PFSK-1 (cell line): ENCODE results near the gene CACNG6.

Experiments
- FOXP2 ChIP-seq: optimal IDR thresholded peaks from 2 replicates; pipeline ENCODE3; 2011; ENCODE audit warnings: borderline replicate concordance, control low read depth, inconsistent platforms; ENCODE audit not compliant: insufficient read depth; ENCODE audit errors: extremely low read length, extremely low read depth
- POLR2AphosphoS5 ChIP-seq: IDR thresholded peaks from 2 replicates; pipeline ENCODE4 v1.6.1; 2012; ENCODE audit warnings: low read depth, mild to moderate bottlenecking, control low read depth, low read length, moderate library complexity
- REST ChIP-seq, 2 experiments: IDR thresholded peaks; 2 replicates each; pipeline versions ENCODE4 v1.6.1 to v1.8.0; 2011 to 2012; ENCODE audit warnings: low read depth in 2 of 2, low read length in 2 of 2, control low read depth in 1 of 2, inconsistent platforms in 1 of 2, mild to moderate bottlenecking in 1 of 2, moderate library complexity in 1 of 2; ENCODE audit not compliant: insufficient read depth in 1 of 2
- SIN3A ChIP-seq: IDR thresholded peaks from 2 replicates; pipeline ENCODE4 v1.6.1; 2012; ENCODE audit warnings: mild to moderate bottlenecking, low read length, moderate library complexity, borderline replicate concordance; ENCODE audit not compliant: insufficient read depth
- TAF1 ChIP-seq: IDR thresholded peaks from 2 replicates; pipeline ENCODE4 v1.6.1; 2012; ENCODE audit warnings: low read length, control low read depth, borderline replicate concordance; ENCODE audit not compliant: insufficient read depth

CACNG6 gene

GRCh38 chr19:53960886-53961285 lies 30.6 kb upstream of the CACNG6 start:
- TF ChIP-seq POLR2AphosphoS5 (no peak), TAF1 (no peak), FOXP2 (no peak), REST (IDR thresholded peaks at IDR 0.05; ENCODE audit: insufficient read depth in 1 of 2, low read depth in 2 of 2, low read length in 2 of 2) (no peak), SIN3A (no peak)

GRCh38 chr19:53961523-53962356 lies 29.7 kb upstream of the CACNG6 start:
- no peak for TF ChIP-seq REST (IDR thresholded peaks at IDR 0.05; ENCODE audit: insufficient read depth in 1 of 2, low read depth in 2 of 2, low read length in 2 of 2)
- TF ChIP-seq TAF1 = no peak
- TF ChIP-seq SIN3A = no peak
- TF ChIP-seq FOXP2 = no peak
- TF ChIP-seq POLR2AphosphoS5 = no peak

GRCh38 chr19:53962887-53963431 lies 28.5 kb upstream of the CACNG6 start, which contains the start of gene CACNG8:
CACNG8 (plus strand) TSS chr19:53962937.
- TF ChIP-seq TAF1 = no peak
- TF ChIP-seq REST (IDR thresholded peaks at IDR 0.05; ENCODE audit: insufficient read depth in 1 of 2, low read depth in 2 of 2, low read length in 2 of 2) = no peak
- no peak for TF ChIP-seq SIN3A
- TF ChIP-seq POLR2AphosphoS5 = no peak
- no peak for TF ChIP-seq FOXP2

GRCh38 chr19:53965091-53965490 lies 26.3 kb upstream of the CACNG6 start:
- TF ChIP-seq FOXP2 = no peak
- TF ChIP-seq REST (IDR thresholded peaks at IDR 0.05; ENCODE audit: insufficient read depth in 1 of 2, low read depth in 2 of 2, low read length in 2 of 2) = no peak
